Parathyroid adenoma (tissue), 2 donors: ENCODE data around the gene RNF126.

Experiments used
- H2AFZ ChIP-seq: fragments of 300-600 bp; sonication (generic); one replicate; pipeline ENCODE4 v1.7.0; 2017; ENCODE audit warnings: antibody characterized with exemption, mild to moderate bottlenecking
- H3K27ac ChIP-seq: fragments of 300-600 bp; sonication (generic); one replicate; pipeline ENCODE4 v1.7.0; 2017
- H3K27me3 ChIP-seq: fragments of 300-600 bp; sonication (generic); one replicate; pipeline ENCODE4 v1.7.0; 2017; ENCODE audit warnings: low read length; ENCODE audit not compliant: control insufficient read depth, insufficient read depth
- H3K36me3 ChIP-seq: fragments of 300-600 bp; sonication (generic); one replicate; pipeline ENCODE4 v1.7.0; 2017; ENCODE audit warnings: low read length; ENCODE audit not compliant: control insufficient read depth, insufficient read depth
- H3K4me1 ChIP-seq: fragments of 300-600 bp; sonication (generic); one replicate; pipeline ENCODE4 v1.7.0; 2017; ENCODE audit warnings: control low read depth
- H3K4me2 ChIP-seq: fragments of 300-600 bp; sonication (generic); one replicate; pipeline ENCODE4 v1.7.0; 2017; ENCODE audit warnings: low read length
- H3K4me3 ChIP-seq: fragments of 300-600 bp; sonication (generic); one replicate; pipeline ENCODE4 v1.7.0; 2017; ENCODE audit warnings: low read depth, low read length
- H3K79me2 ChIP-seq: fragments of 300-600 bp; sonication (generic); one replicate; pipeline ENCODE4 v1.7.0; 2017; ENCODE audit warnings: control low read depth
- H3K9ac ChIP-seq: fragments of 300-600 bp; sonication (generic); one replicate; pipeline ENCODE4 v1.7.0; 2017; ENCODE audit warnings: mild to moderate bottlenecking
- H3K9me3 ChIP-seq: fragments of 300-600 bp; sonication (generic); one replicate; pipeline ENCODE4 v1.7.0; 2017; ENCODE audit warnings: low read length; ENCODE audit not compliant: control insufficient read depth
- CTCF ChIP-seq: fragments of 300-600 bp; sonication (generic); IDR thresholded peaks from one replicate; pipeline ENCODE4 v1.7.0; 2017; ENCODE audit warnings: antibody characterized with exemption, mild to moderate bottlenecking
- donor health status: primary hyperparathyroidism.

The RNF126 gene

GRCh38 chr19:662962-663681 is at the start of gene RNF126:
Gene RNF126, minus strand, starts transcription at chr19:663214. Its CDS starts 93 bp downstream, at chr19:663121.
- no peak for TF ChIP-seq CTCF
- Histone ChIP-seq H3K27ac (peak within 1 kb of the TSS; percentile 99), H3K27me3 (no peaks in the 10 kb centered on the region), H3K79me2 (peaks cover 43% of the 10 kb centered on the region), H3K36me3 (no peaks in the 10 kb centered on the region), H3K9ac (peak within 1 kb of the TSS; percentile 90), H3K4me1 (peaks cover 12% of the 10 kb centered on the region), H3K4me2 (peak within 1 kb of the TSS; percentile 87), H2AFZ (peak within 1 kb of the TSS; percentile 98), H3K4me3 (peak within 1 kb of the TSS; percentile 74), H3K9me3 (no peaks in the 10 kb centered on the region)

- Histone ChIP-seq H2AFZ (no peak overlapping the region), H3K27ac (no peak overlapping the region)
Measured at GRCh38 chr19:711254-711653, 48.2 kb upstream of the RNF126 start.

GRCh38 chr19:710767-711166 is 47.8 kb upstream of the RNF126 start:
- TF ChIP-seq CTCF = no peak
- no peak overlapping the region for H3K9ac ChIP-seq
- no peaks in the 10 kb centered on the region for H3K36me3 ChIP-seq
- H3K4me1 ChIP-seq = no peaks in the 10 kb centered on the region
- H3K27me3 ChIP-seq = no peaks in the 10 kb centered on the region
- H3K4me2 ChIP-seq = no peak overlapping the region
- no peaks in the 10 kb centered on the region for H3K9me3 ChIP-seq
- H3K4me3 ChIP-seq = no peak overlapping the region
- no peaks in the 10 kb centered on the region for H3K79me2 ChIP-seq
- H2AFZ ChIP-seq = no peak overlapping the region
- no peak overlapping the region for H3K27ac ChIP-seq

More at GRCh38 chr19:711254-711653, 48.2 kb upstream of the RNF126 start:
- Histone ChIP-seq H3K4me2 (no peak overlapping the region), H3K9ac (no peak overlapping the region), H3K4me1 (no peaks in the 10 kb centered on the region), H3K27me3 (no peaks in the 10 kb centered on the region), H3K9me3 (no peaks in the 10 kb centered on the region), H3K4me3 (no peak overlapping the region), H3K36me3 (no peaks in the 10 kb centered on the region), H3K79me2 (no peaks in the 10 kb centered on the region)
- no peak for TF ChIP-seq CTCF

- no peak overlapping the region for H3K9ac ChIP-seq
- no peak overlapping the region for H2AFZ ChIP-seq
- H3K4me3 ChIP-seq = no peak overlapping the region
- TF ChIP-seq CTCF = no peak
- peak overlapping the region; percentile 83 for H3K4me2 ChIP-seq
- H3K27me3 ChIP-seq = no peaks in the 10 kb centered on the region
- no peaks in the 10 kb centered on the region for H3K9me3 ChIP-seq
- H3K79me2 ChIP-seq = no peaks in the 10 kb centered on the region
- no peaks in the 10 kb centered on the region for H3K36me3 ChIP-seq
- H3K27ac ChIP-seq = no peak overlapping the region
- H3K4me1 ChIP-seq = no peaks in the 10 kb centered on the region
Measured at GRCh38 chr19:709965-710571, 47.1 kb upstream of the RNF126 start.
